Activated naive CD4-positive, alpha-beta T cell treated with anti-CD3 and anti-CD28 coated beads for 36 hours (primary cell): ENCODE data around the gene CWF19L2. TPM values are rescaled to one million over a fixed set of nuclear protein-coding genes. Genes with fewer than 3 reads are reported as not detected.

Source experiments
- CTCF ChIA-PET: fragments of 350-600 bp; sonication (Branson Sonifier 250); formaldehyde crosslinking; loops from one replicate; lab custom pipeline; 2021; ENCODE audit warnings: antibody characterized with exemption; lab: Charles Lee
- DNase-seq: peaks from one replicate; pipeline ENCODE4 v3.0.0-alpha.2; 2020
- H3K27ac Mint-ChIP-seq: one replicate; pipeline ENCODE4 v1.8.0; 2021; ENCODE audit warnings: mild to moderate bottlenecking, mixed read lengths
- H3K27me3 Mint-ChIP-seq: one replicate; pipeline ENCODE4 v1.8.0; 2021; ENCODE audit warnings: low read depth, mixed read lengths
- H3K36me3 Mint-ChIP-seq: one replicate; pipeline ENCODE4 v1.8.0; 2021; ENCODE audit warnings: low read depth, mixed read lengths
- H3K4me1 Mint-ChIP-seq: one replicate; pipeline ENCODE4 v1.8.0; 2021; ENCODE audit warnings: low read depth, mixed read lengths
- H3K4me3 Mint-ChIP-seq: one replicate; pipeline ENCODE4 v1.8.0; 2021; ENCODE audit warnings: mild to moderate bottlenecking, moderate library complexity, mixed read lengths
- H3K9me3 Mint-ChIP-seq: one replicate; pipeline ENCODE4 v1.8.0; 2021; ENCODE audit warnings: mixed read lengths
- intact Hi-C: fragments of 100-400 bp; cut with micrococcal nuclease; formaldehyde crosslinking; loops from one replicate; pipeline ENCODE4 v1.15.1; 2023
- total RNA-seq, 2 experiments: library from RNA; stranded (reverse); gene quantifications; one replicate each; pipeline ENCODE4 v1.2.3, GENCODE V29; 2021

Gene CWF19L2
- total RNA-seq, 2 experiments from 2014 or later, result 16.9 to 17.9 TPM

- H3K4me3 Mint-ChIP-seq, result no peak overlapping the region
- no peaks in the 10 kb centered on the region for H3K27me3 Mint-ChIP-seq
- CTCF ChIA-PET, result no interaction called here
- no peak overlapping the region for H3K27ac Mint-ChIP-seq
- H3K9me3 Mint-ChIP-seq, result peaks cover 3% of the 10 kb centered on the region
- peaks cover 4% of the 10 kb centered on the region for H3K4me1 Mint-ChIP-seq
- intact Hi-C loops, result no loop called here
- no peak for DNase-seq
- H3K36me3 Mint-ChIP-seq, result peaks cover 42% of the 10 kb centered on the region
Observed at GRCh38 chr11:107357877-107358276, 99.7 kb downstream of the CWF19L2 start.

- peaks cover 32% of the 10 kb centered on the region for H3K36me3 Mint-ChIP-seq
- no peaks in the 10 kb centered on the region for H3K9me3 Mint-ChIP-seq
- H3K4me1 Mint-ChIP-seq, result peaks cover 4% of the 10 kb centered on the region
- DNase-seq, result no peak
- no peaks in the 10 kb centered on the region for H3K27me3 Mint-ChIP-seq
- intact Hi-C loops, result no loop called here
- H3K4me3 Mint-ChIP-seq, result no peak overlapping the region
- CTCF ChIA-PET, result no interaction called here
- H3K27ac Mint-ChIP-seq, result no peak overlapping the region
Observed at GRCh38 chr11:107354780-107355179, 102.8 kb downstream of the CWF19L2 start.

DNA sequence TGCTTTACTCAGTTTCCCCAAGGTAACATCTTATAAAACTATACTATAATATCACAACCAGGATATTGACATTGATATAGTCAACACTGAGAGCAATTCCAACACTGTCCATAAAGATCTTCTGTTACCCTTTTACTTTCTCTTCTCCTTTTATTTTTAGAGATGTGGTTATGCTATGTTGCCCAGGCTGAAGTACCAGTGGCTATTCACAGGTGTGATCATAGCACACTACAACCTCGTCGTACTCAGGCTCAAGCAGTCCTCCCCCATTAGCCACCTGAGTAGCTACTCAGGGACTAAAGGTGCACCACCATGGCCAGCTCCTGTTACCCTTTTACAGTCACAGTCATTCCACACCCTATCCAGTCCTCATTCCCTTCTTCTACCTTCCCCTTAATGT lies 119.7 kb downstream of the CWF19L2 start:
- intact Hi-C loops, result no loop called here
- Mint-ChIP-seq H3K36me3 (peaks cover 6% of the 10 kb centered on the region), H3K4me3 (no peak overlapping the region), H3K9me3 (no peaks in the 10 kb centered on the region), H3K27ac (no peak overlapping the region), H3K4me1 (no peaks in the 10 kb centered on the region), H3K27me3 (no peaks in the 10 kb centered on the region)
- CTCF ChIA-PET, result no interaction called here
- DNase-seq, result no peak

DNA sequence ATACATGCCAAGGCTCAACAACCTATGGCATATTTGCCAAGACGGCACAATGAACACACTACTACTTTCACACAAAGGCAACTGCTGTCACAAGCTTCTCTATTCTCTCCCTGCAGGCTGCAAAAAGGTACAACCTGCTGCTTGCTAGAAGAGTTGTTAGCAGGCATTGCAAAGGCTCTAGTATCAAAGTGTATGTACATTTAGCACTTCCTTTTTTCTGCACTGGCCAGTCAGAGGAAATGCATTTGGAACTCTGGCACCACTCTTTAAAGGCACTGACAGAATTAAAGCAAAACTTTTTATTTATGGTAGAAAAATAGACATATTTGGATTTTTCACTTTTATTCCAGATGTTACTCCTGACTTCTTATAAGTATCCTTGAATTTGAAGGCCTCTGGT lies 125.9 kb downstream of the CWF19L2 start:
- intact Hi-C loops, result no loop called here
- Mint-ChIP-seq H3K4me3 (no peak overlapping the region), H3K27me3 (no peaks in the 10 kb centered on the region), H3K4me1 (no peaks in the 10 kb centered on the region), H3K9me3 (no peaks in the 10 kb centered on the region), H3K36me3 (peaks cover 29% of the 10 kb centered on the region), H3K27ac (no peak overlapping the region)
- no peak for DNase-seq
- CTCF ChIA-PET, result no interaction called here

DNA sequence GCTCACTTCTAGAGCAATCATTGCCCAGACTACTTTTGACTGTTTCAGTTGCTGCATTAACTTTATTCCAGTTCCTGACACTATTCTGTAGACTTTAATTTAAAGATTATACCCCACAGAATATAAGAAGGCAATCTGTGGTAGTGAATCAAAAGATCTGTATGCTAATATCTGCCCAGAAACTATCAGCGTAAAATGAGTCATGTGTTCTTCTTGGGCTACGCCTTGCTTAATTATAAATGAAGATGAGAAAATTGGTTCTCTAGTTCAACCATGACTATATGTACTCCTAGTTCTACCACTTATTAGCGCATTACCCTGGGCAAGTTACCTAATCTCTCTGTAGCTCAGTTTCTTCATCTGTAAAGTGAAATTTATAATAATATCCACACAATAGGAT lies 128.5 kb downstream of the CWF19L2 start:
- no peak overlapping the region for H3K27ac Mint-ChIP-seq

DNA sequence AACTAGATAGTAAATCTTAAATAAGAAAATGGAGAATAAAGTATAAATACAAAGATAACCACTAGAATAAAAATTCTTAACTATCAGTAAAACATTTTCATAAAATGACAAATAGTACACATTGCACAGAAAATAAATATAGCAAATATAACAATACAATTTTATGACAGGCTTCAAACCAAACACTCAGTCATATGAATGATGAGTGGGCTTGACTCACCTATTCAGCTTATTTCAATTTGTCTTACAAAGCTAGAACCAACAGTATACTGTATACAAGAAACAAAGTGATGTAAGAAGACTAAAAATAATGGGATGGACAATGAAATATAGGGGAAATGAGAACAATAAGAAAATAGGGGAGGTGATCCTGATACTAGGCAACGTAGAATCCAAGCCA lies 141.2 kb downstream of the CWF19L2 start:
- peaks cover 38% of the 10 kb centered on the region for H3K36me3 Mint-ChIP-seq
- no peaks in the 10 kb centered on the region for H3K4me1 Mint-ChIP-seq
- DNase-seq, result no peak
- no peak overlapping the region for H3K4me3 Mint-ChIP-seq
- H3K27me3 Mint-ChIP-seq, result no peaks in the 10 kb centered on the region
- H3K27ac Mint-ChIP-seq, result no peak overlapping the region
- intact Hi-C loops, result no loop called here
- peaks cover 11% of the 10 kb centered on the region for H3K9me3 Mint-ChIP-seq
- CTCF ChIA-PET, result no interaction called here

More for the DNA sequence above, 128.5 kb downstream of the CWF19L2 start:
- Mint-ChIP-seq H3K9me3 (no peaks in the 10 kb centered on the region), H3K4me3 (no peak overlapping the region), H3K36me3 (peaks cover 41% of the 10 kb centered on the region), H3K27me3 (no peaks in the 10 kb centered on the region), H3K4me1 (no peaks in the 10 kb centered on the region)
- intact Hi-C loops, result no loop called here
- CTCF ChIA-PET, result no interaction called here
- DNase-seq, result no peak

- CTCF ChIA-PET, result no interaction called here
- no peak for DNase-seq
- no peaks in the 10 kb centered on the region for H3K27me3 Mint-ChIP-seq
- no peaks in the 10 kb centered on the region for H3K4me1 Mint-ChIP-seq
- H3K27ac Mint-ChIP-seq, result no peak overlapping the region
- no peak overlapping the region for H3K4me3 Mint-ChIP-seq
- intact Hi-C loops, result no loop called here
- no peaks in the 10 kb centered on the region for H3K9me3 Mint-ChIP-seq
- peaks cover 49% of the 10 kb centered on the region for H3K36me3 Mint-ChIP-seq
Observed at GRCh38 chr11:107307991-107308390, 149.6 kb downstream of the CWF19L2 start.

DNA sequence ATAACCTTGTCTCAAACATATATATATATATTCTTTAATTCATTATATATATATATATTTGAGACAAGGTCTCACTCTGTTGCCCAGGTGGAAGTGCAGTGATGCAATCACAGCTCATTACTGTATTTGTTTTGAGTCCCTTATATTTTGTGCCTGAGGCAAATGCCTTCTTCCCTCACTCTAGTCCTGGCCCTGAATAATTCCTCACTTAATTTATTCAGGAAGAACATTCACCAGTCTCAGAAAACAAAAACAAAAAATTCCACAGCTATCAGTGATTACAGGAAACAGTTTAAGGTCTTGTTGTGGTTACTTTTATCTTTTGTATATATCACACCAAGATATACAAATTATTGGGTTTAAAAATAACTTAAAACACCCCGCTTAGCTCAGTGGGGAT lies 155.7 kb downstream of the CWF19L2 start:
- no peaks in the 10 kb centered on the region for H3K4me1 Mint-ChIP-seq
- no peak overlapping the region for H3K27ac Mint-ChIP-seq
- DNase-seq, result no peak
- intact Hi-C loops, result no loop called here
- no peak overlapping the region for H3K4me3 Mint-ChIP-seq
- H3K36me3 Mint-ChIP-seq, result peaks cover 59% of the 10 kb centered on the region
- CTCF ChIA-PET, result no interaction called here
- no peaks in the 10 kb centered on the region for H3K27me3 Mint-ChIP-seq
- peaks cover 13% of the 10 kb centered on the region for H3K9me3 Mint-ChIP-seq

DNA sequence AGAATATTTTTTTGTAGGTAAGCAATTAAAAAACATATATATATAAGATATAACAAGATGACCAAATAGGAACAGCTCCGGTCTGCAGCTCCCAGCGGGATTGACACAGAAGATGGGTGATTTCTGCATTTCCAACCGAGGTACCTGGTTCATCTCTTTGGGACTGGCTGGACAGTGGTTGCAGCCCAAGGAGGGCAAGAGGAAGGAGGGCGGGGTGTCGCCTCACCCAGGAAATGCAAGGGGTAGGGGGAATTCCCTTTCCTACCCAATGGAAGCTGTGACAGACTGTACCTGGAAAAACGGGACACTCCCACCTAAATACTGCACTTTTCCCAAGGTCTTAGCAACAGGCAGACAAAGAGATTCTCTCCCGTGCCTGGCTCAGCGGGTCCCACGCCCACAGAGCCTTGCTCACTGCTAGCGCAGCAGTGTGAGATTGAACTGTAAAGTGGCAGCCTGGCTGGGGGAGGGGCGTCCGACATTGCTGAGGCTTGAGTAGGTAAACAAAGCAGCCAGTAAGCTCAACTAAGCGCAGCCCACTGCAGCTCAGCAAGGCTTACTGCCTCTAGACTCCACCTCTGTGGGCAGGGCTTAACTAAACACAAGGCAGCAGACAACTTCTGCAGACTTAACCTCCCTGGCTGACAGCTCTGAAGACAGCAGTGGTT lies 163.8 kb downstream of the CWF19L2 start:
- H3K27ac Mint-ChIP-seq, result no peak overlapping the region
- peaks cover 57% of the 10 kb centered on the region for H3K36me3 Mint-ChIP-seq
- H3K4me1 Mint-ChIP-seq, result no peaks in the 10 kb centered on the region
- no peak overlapping the region for H3K4me3 Mint-ChIP-seq
- no peaks in the 10 kb centered on the region for H3K27me3 Mint-ChIP-seq
- no peak for DNase-seq
- intact Hi-C loops, result no loop called here
- CTCF ChIA-PET, result no interaction called here
- peaks cover 20% of the 10 kb centered on the region for H3K9me3 Mint-ChIP-seq

DNA sequence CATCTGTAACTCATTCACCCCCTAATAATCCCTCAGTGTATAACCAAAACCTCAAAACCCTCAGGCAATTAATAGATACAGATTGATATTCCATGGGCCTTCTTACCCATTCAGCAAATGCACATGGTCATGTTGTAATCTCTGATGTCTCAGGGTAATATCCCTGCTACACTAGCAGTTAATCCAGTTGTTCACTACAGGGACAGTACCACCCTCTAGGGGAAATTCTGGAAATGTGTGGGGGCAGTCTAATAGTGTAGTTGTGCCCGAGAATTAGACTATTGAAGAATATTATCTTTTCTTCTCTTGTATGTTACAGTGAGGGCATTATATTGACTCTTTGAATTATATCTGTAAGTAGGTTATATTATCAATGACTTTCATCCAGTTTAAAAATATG lies 175.4 kb downstream of the CWF19L2 start:
- CTCF ChIA-PET, result no interaction called here
- peaks cover 30% of the 10 kb centered on the region for H3K9me3 Mint-ChIP-seq
- no peak overlapping the region for H3K27ac Mint-ChIP-seq

More for the DNA sequence above, 175.4 kb downstream of the CWF19L2 start:
- no peak for DNase-seq
- Mint-ChIP-seq H3K4me1 (no peaks in the 10 kb centered on the region), H3K27me3 (no peaks in the 10 kb centered on the region), H3K4me3 (no peak overlapping the region), H3K36me3 (peaks cover 5% of the 10 kb centered on the region)
- intact Hi-C loops, result no loop called here

Other genes with a start within 250 kb of the CWF19L2 start
- 10 to 100 TPM; 10.1 to 12.2 TPM for gene ALKBH8, start 107.9 kb upstream of the CWF19L2 start, total RNA-seq
- gene ELMOD1, start 133.3 kb upstream of the CWF19L2 start, total RNA-seq, result not detected